Mesenchymal stem cell (in vitro differentiated cells and primary cell): Measurements from ENCODE around the gene GPATCH1.
A peak's percentile ranks its signal among the peaks of the same experiment; 100 is the strongest.

Source experiments
- DNase-seq: peaks from one replicate; pipeline ENCODE4 v3.0.0-alpha.2; 2013
- H2AFZ ChIP-seq: one replicate; pipeline ENCODE4 v1.6.1; 2013; ENCODE audit warnings: low read depth, mild to moderate bottlenecking, control low read depth, inconsistent platforms, low read length, moderate library complexity
- H2AK5ac ChIP-seq: 2 replicates; pipeline ENCODE4 v1.6.1; 2013; ENCODE audit warnings: low read length, moderate library complexity, mild to moderate bottlenecking, inconsistent platforms; ENCODE audit not compliant: severe bottlenecking
- H2BK120ac ChIP-seq: one replicate; pipeline ENCODE4 v1.6.1; 2013; ENCODE audit warnings: low read depth, mild to moderate bottlenecking, inconsistent platforms, low read length, moderate library complexity
- H2BK12ac ChIP-seq, 2 experiments: one replicate each; pipeline ENCODE4 v1.6.1; 2013; ENCODE audit warnings: inconsistent platforms in 2 of 2, low read length in 2 of 2, mild to moderate bottlenecking in 2 of 2, moderate library complexity in 2 of 2, control low read depth in 1 of 2
- H2BK15ac ChIP-seq: one replicate; pipeline ENCODE4 v1.6.1; 2013; ENCODE audit warnings: mild to moderate bottlenecking, low read depth, inconsistent platforms; ENCODE audit not compliant: poor library complexity, severe bottlenecking
- H2BK5ac ChIP-seq: 2 replicates; pipeline ENCODE4 v1.6.1; 2013; ENCODE audit warnings: low read depth, mild to moderate bottlenecking, low read length, control low read depth, inconsistent platforms; ENCODE audit not compliant: poor library complexity, severe bottlenecking
- H3K14ac ChIP-seq, 2 experiments: one replicate each; pipeline ENCODE4 v1.6.1; 2013; ENCODE audit warnings: inconsistent platforms in 2 of 2, low read length in 2 of 2, control low read depth in 1 of 2, mild to moderate bottlenecking in 1 of 2, moderate library complexity in 1 of 2
- H3K18ac ChIP-seq, 2 experiments: one replicate each; pipeline ENCODE4 v1.6.1; 2013; ENCODE audit warnings: inconsistent platforms in 2 of 2, low read length in 2 of 2, control low read depth in 1 of 2, low read depth in 1 of 2, mild to moderate bottlenecking in 1 of 2
- H3K23ac ChIP-seq, 2 experiments: one replicate each; pipeline ENCODE4 v1.6.1; 2013; ENCODE audit warnings: inconsistent platforms in 2 of 2, low read length in 2 of 2, mild to moderate bottlenecking in 2 of 2, moderate library complexity in 2 of 2, control low read depth in 1 of 2
- H3K27ac ChIP-seq: 2 replicates; pipeline ENCODE4 v1.5.1; 2013; ENCODE audit warnings: mild to moderate bottlenecking, moderate library complexity, low read length, control low read depth, inconsistent platforms; ENCODE audit not compliant: poor library complexity, severe bottlenecking
- H3K27me3 ChIP-seq, 2 experiments: 2 replicates each; pipeline versions ENCODE4 v1.6.1 to v1.7.0; 2013; ENCODE audit warnings: low read length in 2 of 2, mild to moderate bottlenecking in 2 of 2, moderate library complexity in 2 of 2, control low read depth in 1 of 2, inconsistent platforms in 1 of 2; ENCODE audit not compliant: control insufficient read depth in 1 of 2, insufficient read depth in 1 of 2
- H3K36me3 ChIP-seq, 2 experiments: 2 replicates each; pipeline versions ENCODE4 v1.6.1 to v1.7.0; 2013; ENCODE audit warnings: low read length in 2 of 2, control low read depth in 1 of 2, inconsistent platforms in 1 of 2, low read depth in 1 of 2, mild to moderate bottlenecking in 1 of 2; ENCODE audit not compliant: insufficient read depth in 2 of 2, control insufficient read depth in 1 of 2
- H3K4ac ChIP-seq, 2 experiments: one replicate each; pipeline ENCODE4 v1.6.1; 2013; ENCODE audit warnings: inconsistent platforms in 2 of 2, low read length in 2 of 2, mild to moderate bottlenecking in 2 of 2, moderate library complexity in 2 of 2, control low read depth in 1 of 2, low read depth in 1 of 2
- H3K4me1 ChIP-seq: 2 replicates; pipeline ENCODE4 v1.6.1; 2013; ENCODE audit warnings: low read depth, low read length, control low read depth; ENCODE audit not compliant: control insufficient read depth, insufficient read depth
- H3K4me2 ChIP-seq: 2 replicates; pipeline ENCODE4 v1.6.1; 2013; ENCODE audit warnings: low read length, mild to moderate bottlenecking, inconsistent platforms; ENCODE audit not compliant: poor library complexity, severe bottlenecking
- H3K4me3 ChIP-seq, 2 experiments: 2 replicates each; pipeline versions ENCODE4 v1.5.1 to v1.7.0; 2013; ENCODE audit warnings: low read length in 2 of 2, mild to moderate bottlenecking in 2 of 2, control low read depth in 1 of 2, low read depth in 1 of 2; ENCODE audit not compliant: insufficient read depth in 1 of 2
- H3K79me1 ChIP-seq: replicated peaks from 2 replicates; pipeline ENCODE4 v1.6.1; 2013; ENCODE audit warnings: mild to moderate bottlenecking, control low read depth, low read length, inconsistent platforms; ENCODE audit not compliant: poor library complexity, severe bottlenecking
- H3K9ac ChIP-seq: 2 replicates; pipeline ENCODE4 v1.7.0; 2013; ENCODE audit warnings: mild to moderate bottlenecking, low read length, moderate library complexity
- H3K9me3 ChIP-seq: 2 replicates; pipeline ENCODE4 v1.7.0; 2013; ENCODE audit warnings: mild to moderate bottlenecking, low read length; ENCODE audit not compliant: control insufficient read depth
- H4K8ac ChIP-seq: one replicate; pipeline ENCODE4 v1.6.1; 2013; ENCODE audit warnings: inconsistent platforms, mild to moderate bottlenecking, low read length, moderate library complexity
- H4K91ac ChIP-seq: one replicate; pipeline ENCODE4 v1.6.1; 2013; ENCODE audit warnings: mild to moderate bottlenecking, low read length, inconsistent platforms
- WGBS: methylation state at CpG from one replicate; pipeline ENCODE4 v1.1.7; 2013; ENCODE audit warnings: mixed read lengths; 5-methylcytosine and 5-hydroxymethylcytosine counted together

The GPATCH1 gene

DNA sequence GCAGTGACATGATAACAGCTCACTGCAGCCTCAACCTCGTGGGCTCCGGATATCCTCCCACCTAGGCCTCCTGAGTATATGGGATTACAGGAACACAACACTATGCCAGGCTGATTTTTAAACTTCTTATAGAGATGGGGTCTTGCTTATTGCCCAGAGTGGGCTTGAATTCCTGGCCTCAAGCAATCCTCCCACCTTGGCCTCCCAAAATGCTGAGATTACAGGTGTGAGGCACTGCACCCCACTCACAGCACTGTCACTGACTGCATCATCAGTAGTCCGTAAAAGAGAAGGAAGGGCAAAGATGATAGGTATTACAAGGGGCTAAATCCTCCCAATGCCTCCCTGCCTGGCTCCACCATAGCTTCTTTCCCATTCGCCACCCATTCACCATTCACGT is 20.4 kb upstream of the GPATCH1 start:
- Histone ChIP-seq H3K27ac (no peak overlapping the region), H3K4ac (no peak overlapping the region), H2AFZ (no peak overlapping the region), H4K8ac (no peak overlapping the region), H3K23ac (no peak overlapping the region), H2BK5ac (no peak overlapping the region), H2BK15ac (no peak overlapping the region), H3K36me3 (no peaks in the 10 kb centered on the region), H2AK5ac (peak overlapping the region; percentile 1), H3K4me1 (peaks cover 27% of the 10 kb centered on the region), H2BK12ac (no peak overlapping the region), H3K79me1 (peaks cover 10% of the 10 kb centered on the region), H3K14ac (no peak overlapping the region), H4K91ac (no peak overlapping the region), H3K4me3 (no peak overlapping the region), H2BK120ac (no peak overlapping the region), H3K9me3 (no peaks in the 10 kb centered on the region), H3K27me3 (peaks cover 0 to 14% of the 10 kb centered on the region in 2 experiments), H3K18ac (no peak overlapping the region), H3K9ac (no peak overlapping the region), H3K4me2 (no peak overlapping the region)
- no peak for DNase-seq
- 96% methylated on average over 3 of the region's 5 CpGs for WGBS

DNA sequence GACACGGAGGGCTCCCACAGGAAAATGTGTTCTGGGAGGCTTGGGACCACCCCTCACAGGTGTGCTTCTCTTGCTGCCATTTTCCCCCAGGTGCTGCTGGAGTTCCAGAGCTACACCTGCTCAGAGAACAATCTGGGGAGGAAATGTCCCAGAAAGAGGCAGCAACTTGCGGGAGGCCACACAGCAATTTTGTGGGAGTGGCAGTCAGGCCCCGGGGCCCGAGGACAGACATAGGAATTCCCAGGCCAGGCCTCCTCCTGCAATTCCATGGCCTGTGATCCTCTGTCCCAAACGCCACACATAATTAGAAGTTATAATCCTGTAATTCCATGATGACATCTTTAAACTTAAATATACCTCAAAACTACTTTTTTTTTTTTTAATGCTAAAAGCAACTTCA is 18.1 kb upstream of the GPATCH1 start:
- peaks cover 0 to 14% of the 10 kb centered on the region in 2 experiments for H3K27me3 ChIP-seq
- H3K27ac ChIP-seq, result no peak overlapping the region
- H3K4me1 ChIP-seq, result peaks cover 24% of the 10 kb centered on the region
- peak overlapping the region; percentile 46 for H3K4me2 ChIP-seq
- no peak overlapping the region for H2AFZ ChIP-seq
- no peak overlapping the region for H3K14ac ChIP-seq
- no peaks in the 10 kb centered on the region for H3K9me3 ChIP-seq
- WGBS, result 90% methylated on average over 5 of the region's 5 CpGs
- H3K9ac ChIP-seq, result no peak overlapping the region
- no peak for DNase-seq
- no peak overlapping the region for H2BK5ac ChIP-seq
- H2BK120ac ChIP-seq, result no peak overlapping the region
- no peak overlapping the region for H3K18ac ChIP-seq
- H3K79me1 ChIP-seq, result peaks cover 10% of the 10 kb centered on the region
- no peak overlapping the region for H2BK15ac ChIP-seq
- no peak overlapping the region for H4K8ac ChIP-seq
- peaks cover 0 to 3% of the 10 kb centered on the region in 2 experiments for H3K36me3 ChIP-seq
- no peak overlapping the region for H3K4ac ChIP-seq
- H3K23ac ChIP-seq, result no peak overlapping the region
- H2BK12ac ChIP-seq, result no peak overlapping the region
- H4K91ac ChIP-seq, result no peak overlapping the region
- no peak overlapping the region for H2AK5ac ChIP-seq
- H3K4me3 ChIP-seq, result no peak overlapping the region

DNA sequence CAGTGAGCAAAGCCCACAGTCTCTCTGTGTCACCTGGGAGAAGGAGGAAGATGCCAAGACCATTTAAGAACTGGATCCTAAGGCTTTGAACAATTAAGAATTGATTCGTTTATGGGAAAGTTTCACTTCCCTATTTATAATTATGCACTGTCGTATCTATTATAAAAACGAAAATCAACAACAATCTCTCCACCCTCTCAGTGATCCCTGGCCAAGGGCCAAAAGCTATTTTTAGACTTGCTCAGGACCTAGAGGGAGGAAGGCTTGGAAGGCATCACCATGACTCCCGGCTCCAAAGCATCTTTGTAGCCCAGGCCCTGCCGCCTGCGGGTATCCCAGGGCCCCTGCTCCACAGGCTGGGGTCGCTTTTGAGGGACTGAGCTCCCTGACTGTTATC is 17.6 kb upstream of the GPATCH1 start:
- peaks cover 24% of the 10 kb centered on the region for H3K4me1 ChIP-seq
- no peak overlapping the region for H2BK120ac ChIP-seq
- H3K23ac ChIP-seq, result no peak overlapping the region
- H2BK5ac ChIP-seq, result no peak overlapping the region
- H2BK12ac ChIP-seq, result no peak overlapping the region
- H3K36me3 ChIP-seq, result peaks cover 0 to 3% of the 10 kb centered on the region in 2 experiments
- no peak overlapping the region for H3K9ac ChIP-seq
- H2AK5ac ChIP-seq, result no peak overlapping the region
- H3K9me3 ChIP-seq, result no peaks in the 10 kb centered on the region
- no peak overlapping the region for H3K18ac ChIP-seq
- H3K79me1 ChIP-seq, result peaks cover 10% of the 10 kb centered on the region
- WGBS, result 42% methylated on average over 7 of the region's 7 CpGs
- peaks cover 0 to 14% of the 10 kb centered on the region in 2 experiments for H3K27me3 ChIP-seq
- peak; percentile 37 for DNase-seq
- no peak overlapping the region for H4K8ac ChIP-seq
- H3K27ac ChIP-seq, result no peak overlapping the region
- H3K14ac ChIP-seq, result no peak overlapping the region
- peak overlapping the region in 1 of 2 experiments; percentile 82 for H3K4me3 ChIP-seq
- no peak overlapping the region for H4K91ac ChIP-seq
- H3K4ac ChIP-seq, result no peak overlapping the region
- H2AFZ ChIP-seq, result no peak overlapping the region
- peak overlapping the region; percentile 46 for H3K4me2 ChIP-seq
- H2BK15ac ChIP-seq, result no peak overlapping the region

DNA sequence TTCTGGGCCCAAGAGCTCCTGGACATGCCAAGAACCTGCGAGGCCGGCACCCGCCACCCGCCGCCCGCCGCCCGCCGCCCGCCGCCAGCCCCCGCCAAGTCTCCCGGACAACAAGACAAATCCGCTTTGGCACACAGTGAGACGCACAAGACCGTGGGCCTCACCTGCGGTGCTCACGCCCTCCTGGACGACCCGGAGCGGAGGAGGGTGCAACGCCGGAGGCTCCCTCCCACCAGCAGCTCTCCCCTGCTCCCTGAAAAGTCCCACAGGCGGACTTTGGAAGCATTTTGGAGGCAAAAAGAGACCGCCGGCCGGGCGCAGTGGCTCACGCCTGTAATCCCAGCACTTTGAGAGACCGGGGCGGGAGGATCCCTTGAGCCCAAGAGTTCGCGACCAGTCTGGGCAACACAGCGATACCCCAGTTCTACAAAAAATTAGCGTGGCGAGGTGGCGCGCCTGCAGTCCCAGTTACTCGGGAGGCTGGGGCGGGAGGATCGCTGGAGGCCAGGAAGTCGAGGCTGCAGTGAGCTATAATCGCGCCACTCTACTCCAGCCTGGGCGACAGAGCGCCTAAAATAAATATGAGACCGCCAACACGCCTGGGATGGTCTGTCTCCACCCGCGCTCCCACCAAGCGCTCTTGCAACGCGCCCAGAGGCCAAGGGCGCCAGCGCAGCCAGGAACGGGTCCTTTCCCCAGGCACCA is 17.1 kb upstream of the GPATCH1 start:
- no peak overlapping the region for H2AK5ac ChIP-seq
- 9% methylated on average over 44 of the region's 56 CpGs for WGBS
- H3K9ac ChIP-seq, result no peak overlapping the region

More for the DNA sequence above, 17.1 kb upstream of the GPATCH1 start:
- peak overlapping the region; percentile 77 for H2BK15ac ChIP-seq
- H4K91ac ChIP-seq, result no peak overlapping the region
- peaks cover 20% of the 10 kb centered on the region for H3K4me1 ChIP-seq
- H2AFZ ChIP-seq, result peak overlapping the region; percentile 67
- H3K18ac ChIP-seq, result no peak overlapping the region
- H2BK12ac ChIP-seq, result no peak overlapping the region
- H3K79me1 ChIP-seq, result peaks cover 10% of the 10 kb centered on the region
- no peak overlapping the region for H3K4ac ChIP-seq
- peak overlapping the region in 1 of 2 experiments; percentile 82 for H3K4me3 ChIP-seq
- peak overlapping the region in 1 of 2 experiments; percentile 17 for H3K14ac ChIP-seq
- H3K27me3 ChIP-seq, result peaks cover 0 to 14% of the 10 kb centered on the region in 2 experiments
- peak overlapping the region; percentile 55 for H3K4me2 ChIP-seq
- H2BK5ac ChIP-seq, result no peak overlapping the region
- no peak overlapping the region for H3K27ac ChIP-seq
- H3K9me3 ChIP-seq, result no peaks in the 10 kb centered on the region
- DNase-seq, result peak; percentile 42
- H2BK120ac ChIP-seq, result no peak overlapping the region
- no peak overlapping the region for H3K23ac ChIP-seq
- peaks cover 0 to 3% of the 10 kb centered on the region in 2 experiments for H3K36me3 ChIP-seq
- no peak overlapping the region for H4K8ac ChIP-seq
